Measurements from ENCODE around the gene GPRC5C.

The GPRC5C gene

GRCh38 chr17:74452033-74452840, 20.3 kb downstream of the GPRC5C start:
- Histone ChIP-seq H3K4me1 (ENCODE audit: control insufficient read depth in 1 of 2, insufficient read depth in 1 of 2, low read depth in 1 of 2, low read length in 1 of 2) (peaks cover 13 to 15% of the 10 kb centered on the region in 2 experiments), H3K27me3 (peaks cover 28% of the 10 kb centered on the region), H3K9me3 (no peaks in the 10 kb centered on the region), H3K36me3 (no peaks in the 10 kb centered on the region), H3K27ac (no peak overlapping the region), H3K4me3 (ENCODE audit: low read depth in 1 of 2, low read length in 1 of 2) (no peak overlapping the region)
- TF ChIP-seq, protein P1, sequence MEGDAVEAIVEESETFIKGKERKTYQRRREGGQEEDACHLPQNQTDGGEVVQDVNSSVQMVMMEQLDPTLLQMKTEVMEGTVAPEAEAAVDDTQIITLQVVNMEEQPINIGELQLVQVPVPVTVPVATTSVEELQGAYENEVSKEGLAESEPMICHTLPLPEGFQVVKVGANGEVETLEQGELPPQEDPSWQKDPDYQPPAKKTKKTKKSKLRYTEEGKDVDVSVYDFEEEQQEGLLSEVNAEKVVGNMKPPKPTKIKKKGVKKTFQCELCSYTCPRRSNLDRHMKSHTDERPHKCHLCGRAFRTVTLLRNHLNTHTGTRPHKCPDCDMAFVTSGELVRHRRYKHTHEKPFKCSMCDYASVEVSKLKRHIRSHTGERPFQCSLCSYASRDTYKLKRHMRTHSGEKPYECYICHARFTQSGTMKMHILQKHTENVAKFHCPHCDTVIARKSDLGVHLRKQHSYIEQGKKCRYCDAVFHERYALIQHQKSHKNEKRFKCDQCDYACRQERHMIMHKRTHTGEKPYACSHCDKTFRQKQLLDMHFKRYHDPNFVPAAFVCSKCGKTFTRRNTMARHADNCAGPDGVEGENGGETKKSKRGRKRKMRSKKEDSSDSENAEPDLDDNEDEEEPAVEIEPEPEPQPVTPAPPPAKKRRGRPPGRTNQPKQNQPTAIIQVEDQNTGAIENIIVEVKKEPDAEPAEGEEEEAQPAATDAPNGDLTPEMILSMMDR (IDR thresholded peaks at IDR 0.05), result no peak

DNA sequence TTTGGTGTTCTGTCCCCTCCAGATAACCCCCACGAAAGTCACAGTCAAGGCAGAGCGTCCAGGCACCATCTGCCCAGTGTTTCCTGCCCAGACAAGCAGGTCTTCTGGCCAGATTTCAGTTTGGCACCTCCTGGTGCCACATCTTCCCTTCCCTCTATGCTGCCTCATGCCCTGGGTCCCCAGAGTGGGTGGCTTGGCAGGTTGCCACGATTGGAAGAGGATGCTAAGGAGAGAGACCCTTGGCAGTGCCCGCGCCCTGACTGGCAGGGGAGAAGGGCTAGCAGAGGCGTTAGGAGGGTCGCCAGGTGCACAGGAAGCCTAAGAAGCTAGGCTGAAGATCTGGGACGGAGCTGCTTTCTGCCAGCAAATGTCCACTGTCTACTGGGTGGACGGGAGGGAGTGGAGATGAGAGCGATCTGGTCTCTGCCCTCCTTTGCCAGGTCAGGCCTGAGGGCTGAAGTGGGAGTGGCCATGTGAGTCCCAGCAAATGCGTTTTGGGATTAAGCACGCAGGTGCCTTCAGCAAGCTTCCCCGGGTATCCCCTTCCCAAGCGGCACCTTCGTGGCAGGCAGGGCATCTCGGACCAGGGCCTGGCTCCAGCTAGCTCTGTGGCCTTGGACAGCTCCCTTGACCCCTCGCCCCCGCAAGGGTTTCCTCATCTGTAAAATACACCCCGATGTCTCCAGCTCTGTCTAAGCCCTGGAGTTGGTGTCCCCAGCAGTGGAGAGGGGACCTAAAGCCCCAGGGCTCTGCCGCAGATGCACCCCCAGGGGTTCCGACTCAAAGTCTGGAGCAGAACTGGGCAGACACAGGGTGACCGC, 21.2 kb downstream of the GPRC5C start:
- H3K9me3 ChIP-seq, result no peaks in the 10 kb centered on the region
- no peaks in the 10 kb centered on the region for H3K36me3 ChIP-seq
- H3K4me1 ChIP-seq (ENCODE audit: control insufficient read depth in 1 of 2, insufficient read depth in 1 of 2, low read depth in 1 of 2, low read length in 1 of 2), result peaks cover 19 to 24% of the 10 kb centered on the region in 2 experiments
- H3K27ac ChIP-seq, result no peak overlapping the region
- H3K4me3 ChIP-seq (ENCODE audit: low read depth in 1 of 2, low read length in 1 of 2), result peak overlapping the region; percentile 43 to 70
- TF ChIP-seq, protein P1 (IDR thresholded peaks at IDR 0.05), result no peak
- peaks cover 22% of the 10 kb centered on the region for H3K27me3 ChIP-seq

DNA sequence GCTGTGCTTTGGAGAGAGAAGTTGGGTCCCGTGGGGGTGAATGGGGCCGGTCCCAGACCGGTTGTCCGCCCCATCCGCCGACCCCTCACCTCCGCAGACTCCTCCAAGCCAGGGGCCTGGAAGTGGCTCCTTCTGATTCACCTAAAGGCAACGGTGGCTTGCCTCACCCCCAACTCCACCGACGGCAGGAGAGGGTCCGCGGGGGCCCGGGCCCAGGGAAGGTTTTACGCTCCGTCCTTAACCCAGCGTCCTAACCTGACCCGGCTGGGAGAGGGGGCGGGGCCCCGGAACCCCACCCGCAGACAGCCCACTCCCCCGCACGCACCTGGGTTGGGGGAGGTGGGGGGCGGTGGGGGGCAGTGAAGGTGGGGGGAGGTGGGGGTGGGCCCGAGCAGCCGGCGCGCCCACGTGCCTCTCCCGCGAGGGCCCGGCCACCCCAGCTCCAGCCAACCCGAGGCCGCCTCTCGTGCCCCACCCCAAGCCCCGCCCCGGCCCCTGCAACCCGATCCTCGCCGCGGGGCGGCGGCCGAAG, 21.8 kb downstream of the GPRC5C start:
- TF ChIP-seq, protein P1 (IDR thresholded peaks at IDR 0.05), result peak; percentile 96
- Histone ChIP-seq H3K36me3 (no peaks in the 10 kb centered on the region), H3K27ac (peak overlapping the region; percentile 61), H3K27me3 (peaks cover 22% of the 10 kb centered on the region), H3K4me3 (ENCODE audit: low read depth in 1 of 2, low read length in 1 of 2) (peak overlapping the region; percentile 58 to 70), H3K4me1 (ENCODE audit: control insufficient read depth in 1 of 2, insufficient read depth in 1 of 2, low read depth in 1 of 2, low read length in 1 of 2) (peaks cover 19 to 24% of the 10 kb centered on the region in 2 experiments), H3K9me3 (no peaks in the 10 kb centered on the region)

DNA sequence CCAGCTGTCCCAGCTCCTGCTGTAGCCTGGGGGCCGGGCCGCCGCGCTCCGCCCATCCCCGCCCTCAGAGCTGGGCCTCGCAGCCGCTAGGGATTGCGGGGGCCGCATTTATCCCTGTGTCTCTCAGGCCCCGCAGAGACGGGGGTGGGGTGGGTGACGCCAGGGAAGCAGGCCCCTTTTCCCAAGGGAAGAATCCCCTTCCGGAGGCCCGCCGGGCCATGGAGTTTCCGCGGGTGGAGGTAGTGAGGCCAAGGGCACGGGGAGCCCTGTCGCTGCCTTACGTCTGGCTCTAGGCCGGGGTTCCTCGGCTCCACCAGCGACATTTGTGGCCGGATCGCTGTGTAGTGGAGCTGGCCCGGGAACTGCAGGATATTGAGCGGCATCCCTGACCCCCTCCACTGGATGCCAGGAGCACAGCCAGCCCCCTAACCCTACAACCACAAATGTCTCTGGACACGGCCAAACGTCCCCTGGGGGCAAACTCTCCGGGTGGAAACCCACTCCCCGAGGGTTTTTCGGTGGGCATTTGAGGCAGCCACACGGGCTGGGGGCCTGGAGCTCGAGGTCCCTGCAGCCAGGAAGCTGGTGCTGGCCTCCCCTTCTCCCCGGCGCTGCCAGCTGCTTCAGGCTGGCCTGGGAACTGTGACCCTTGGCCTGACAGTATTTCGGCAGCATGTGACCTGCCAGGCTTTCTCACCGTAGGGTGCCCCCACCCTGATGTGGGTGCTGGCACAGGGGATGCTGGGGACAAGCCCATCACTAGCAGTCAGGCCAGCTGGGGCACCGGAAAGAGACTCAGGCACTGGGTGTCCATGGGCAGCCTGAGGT, 22.5 kb downstream of the GPRC5C start:
- Histone ChIP-seq H3K4me1 (ENCODE audit: control insufficient read depth in 1 of 2, insufficient read depth in 1 of 2, low read depth in 1 of 2, low read length in 1 of 2) (peaks cover 19 to 26% of the 10 kb centered on the region in 2 experiments), H3K27me3 (peaks cover 22% of the 10 kb centered on the region), H3K4me3 (ENCODE audit: low read depth in 1 of 2, low read length in 1 of 2) (peak overlapping the region; percentile 58 to 70), H3K27ac (peak overlapping the region; percentile 61), H3K9me3 (no peaks in the 10 kb centered on the region), H3K36me3 (no peaks in the 10 kb centered on the region)
- TF ChIP-seq, protein P1 (IDR thresholded peaks at IDR 0.05), result no peak

GRCh38 chr17:74455025-74455545, 23.2 kb downstream of the GPRC5C start:
- no peak overlapping the region for H3K27ac ChIP-seq
- TF ChIP-seq, protein P1 (IDR thresholded peaks at IDR 0.05), result no peak
- no peak overlapping the region for H3K4me3 ChIP-seq (ENCODE audit: low read depth in 1 of 2, low read length in 1 of 2)
- no peaks in the 10 kb centered on the region for H3K9me3 ChIP-seq
- no peaks in the 10 kb centered on the region for H3K36me3 ChIP-seq
- peaks cover 22% of the 10 kb centered on the region for H3K27me3 ChIP-seq
- peaks cover 19 to 29% of the 10 kb centered on the region in 2 experiments for H3K4me1 ChIP-seq (ENCODE audit: control insufficient read depth in 1 of 2, insufficient read depth in 1 of 2, low read depth in 1 of 2, low read length in 1 of 2)
